Activated CD8-positive, alpha-beta memory T cell treated with anti-CD3 and anti-CD28 coated beads, Interleukin-2, amount 50 U/mL, for 1 hour (primary cell): ENCODE results near the gene SPINK8.
"Not testable (repeated sequence)": the region's sequence is repeated elsewhere in the genome, so short reads cannot be mapped to it uniquely, and the experiment has no call there.

Experiments
- DNase-seq: peaks from one replicate; pipeline ENCODE4 v3.0.0-alpha.2; 2020; ENCODE audit errors: extremely low read depth

The SPINK8 gene

DNA sequence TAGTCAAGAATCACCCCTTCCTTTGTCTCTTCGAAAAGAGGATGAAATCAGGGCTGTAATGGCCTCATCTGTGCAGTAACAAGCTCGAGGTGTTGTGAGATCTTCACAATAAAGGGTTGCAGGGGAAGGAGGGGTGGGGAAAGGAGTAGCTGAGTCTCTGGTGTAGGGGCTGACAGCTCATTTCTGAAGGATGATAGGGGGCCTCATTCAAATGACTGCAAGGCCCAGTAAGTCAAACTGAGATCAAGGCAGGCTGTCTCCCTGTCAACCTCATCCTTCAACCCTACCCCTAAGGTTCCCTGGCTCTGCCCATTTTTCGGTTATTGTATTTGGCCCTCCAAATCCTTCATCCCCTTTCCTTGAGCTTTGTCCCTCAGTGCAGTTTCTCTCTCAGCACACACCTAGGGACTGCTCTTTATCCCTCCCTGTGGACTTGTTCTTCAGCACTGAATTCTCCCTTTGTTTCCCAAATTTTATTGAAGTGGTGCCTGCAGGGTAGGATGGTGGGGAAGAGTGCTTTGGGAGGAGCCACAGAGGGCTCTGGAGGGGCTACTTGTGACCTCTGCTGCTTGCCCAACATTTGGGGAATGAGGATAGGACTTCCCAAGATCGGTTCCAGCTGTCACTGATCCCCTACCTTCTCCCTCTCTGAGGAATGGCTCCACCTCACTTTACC lies 54.4 kb downstream of the SPINK8 start:
- DNase-seq = no peak

DNA sequence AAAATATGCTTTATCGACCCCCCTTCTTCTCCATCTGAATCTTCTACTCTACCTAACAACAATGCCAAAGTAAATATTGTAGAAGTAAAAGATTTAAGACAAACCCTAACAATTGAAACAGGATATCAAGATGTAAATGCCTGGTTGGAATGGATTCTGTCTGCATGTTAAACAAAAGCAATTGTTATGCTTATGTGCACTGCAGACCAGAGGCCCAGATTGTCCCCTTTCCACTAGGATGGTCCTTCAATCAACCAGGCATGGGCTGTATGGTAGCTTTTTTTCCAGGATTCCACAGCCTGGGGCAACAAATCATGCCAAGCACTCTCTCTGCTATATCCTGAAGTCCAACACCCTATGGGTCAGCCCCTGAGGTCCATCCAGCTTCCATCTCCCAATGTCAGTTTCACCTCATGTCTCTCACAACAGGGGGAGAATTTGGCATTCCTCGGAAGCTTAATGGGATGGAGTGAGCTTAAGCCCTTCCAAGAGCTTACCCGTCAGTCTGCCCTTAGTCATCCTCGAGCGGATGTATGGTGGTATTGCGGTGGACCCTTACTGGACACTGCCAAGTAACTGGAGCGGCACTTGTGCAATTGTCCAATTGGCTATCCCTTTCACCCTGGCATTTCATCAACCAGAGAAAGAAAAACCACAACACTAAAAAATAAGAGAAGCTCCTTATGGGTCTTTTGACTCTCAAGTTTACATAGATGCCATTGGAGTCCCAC lies 56.4 kb downstream of the SPINK8 start:
- DNase-seq = no peak

DNA sequence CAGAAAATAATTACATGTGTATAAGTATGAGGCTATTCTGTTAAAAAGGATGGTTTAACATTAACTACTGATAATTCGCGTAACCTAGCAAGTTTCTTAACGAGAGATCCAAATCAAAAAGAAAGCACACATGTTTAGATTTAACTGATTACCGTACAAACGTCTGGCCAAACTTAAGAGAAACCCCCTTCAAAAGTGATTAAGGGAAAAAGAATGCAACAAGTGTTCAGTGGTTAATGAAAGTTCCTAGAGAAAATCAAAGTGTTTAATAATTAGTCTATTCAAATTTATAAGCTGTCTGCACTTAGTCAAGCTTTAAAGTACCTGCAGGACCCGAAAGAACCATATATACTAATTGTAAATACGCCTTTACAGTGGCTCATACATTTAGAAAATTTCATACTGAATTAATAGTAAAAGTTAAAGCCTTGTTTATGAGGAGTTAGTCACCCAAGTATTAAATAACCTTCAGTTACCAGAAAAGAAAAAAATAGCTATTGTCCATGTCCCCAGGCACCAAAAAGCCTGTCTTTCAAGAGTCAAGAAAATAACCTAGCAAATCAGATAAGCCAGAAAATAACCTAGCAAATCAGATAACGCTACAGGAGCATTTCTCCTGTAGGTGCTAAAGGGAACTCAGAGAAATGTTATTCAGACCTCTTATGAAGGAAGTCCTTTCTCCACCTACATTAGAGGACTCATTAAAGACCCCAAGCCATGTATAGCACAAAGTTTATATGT lies 58.0 kb downstream of the SPINK8 start:
- no peak for DNase-seq

DNA sequence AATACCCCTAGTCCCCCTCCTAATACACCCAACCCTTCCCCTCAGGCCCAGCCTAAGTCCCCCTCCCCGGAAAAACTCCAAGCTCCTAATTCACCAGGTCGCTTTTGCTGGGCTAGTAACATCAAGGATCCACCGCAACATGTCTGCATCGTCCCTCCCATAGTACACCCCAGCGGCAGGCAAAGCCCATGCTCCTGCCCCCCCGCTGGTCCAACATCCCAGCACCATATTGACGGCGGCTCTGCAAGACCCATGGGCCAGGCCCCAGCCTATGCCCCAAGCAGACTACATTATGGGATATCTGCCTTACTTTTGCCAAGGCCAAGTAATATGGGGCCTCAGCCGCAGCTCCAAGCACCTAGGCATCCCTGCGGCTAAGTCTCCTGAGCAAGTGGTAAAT lies 59.0 kb downstream of the SPINK8 start:
- DNase-seq = no peak

DNA sequence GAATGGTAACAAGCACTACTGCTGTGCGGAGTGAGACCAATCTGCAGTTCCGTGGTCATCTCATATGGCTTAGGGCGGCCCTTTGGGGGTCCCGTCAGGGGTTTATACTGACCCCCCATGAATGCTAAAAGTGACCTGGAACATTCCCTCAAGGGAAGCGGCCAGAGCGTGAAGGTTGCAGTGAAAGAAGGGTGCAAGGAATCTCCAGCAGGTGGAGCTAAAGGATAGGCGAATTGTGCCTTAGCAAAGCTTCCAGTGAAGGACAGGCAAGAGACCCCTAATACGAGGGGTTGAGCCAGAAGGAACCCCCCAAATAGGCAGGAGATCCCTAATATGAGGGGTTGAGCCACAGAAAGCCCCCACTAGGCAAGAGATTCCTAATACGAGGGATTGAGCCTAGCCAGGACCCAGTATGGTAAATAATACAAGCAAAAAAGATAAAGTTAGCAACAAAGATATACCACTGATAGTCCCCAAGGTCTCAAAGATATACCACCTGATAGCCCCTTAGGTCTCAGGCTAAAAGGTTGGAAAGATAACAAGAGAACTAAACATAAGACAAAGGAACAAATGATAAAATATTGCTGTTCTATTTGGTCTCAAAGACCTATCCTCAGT lies 59.8 kb downstream of the SPINK8 start:
- DNase-seq = peak; percentile 16

DNA sequence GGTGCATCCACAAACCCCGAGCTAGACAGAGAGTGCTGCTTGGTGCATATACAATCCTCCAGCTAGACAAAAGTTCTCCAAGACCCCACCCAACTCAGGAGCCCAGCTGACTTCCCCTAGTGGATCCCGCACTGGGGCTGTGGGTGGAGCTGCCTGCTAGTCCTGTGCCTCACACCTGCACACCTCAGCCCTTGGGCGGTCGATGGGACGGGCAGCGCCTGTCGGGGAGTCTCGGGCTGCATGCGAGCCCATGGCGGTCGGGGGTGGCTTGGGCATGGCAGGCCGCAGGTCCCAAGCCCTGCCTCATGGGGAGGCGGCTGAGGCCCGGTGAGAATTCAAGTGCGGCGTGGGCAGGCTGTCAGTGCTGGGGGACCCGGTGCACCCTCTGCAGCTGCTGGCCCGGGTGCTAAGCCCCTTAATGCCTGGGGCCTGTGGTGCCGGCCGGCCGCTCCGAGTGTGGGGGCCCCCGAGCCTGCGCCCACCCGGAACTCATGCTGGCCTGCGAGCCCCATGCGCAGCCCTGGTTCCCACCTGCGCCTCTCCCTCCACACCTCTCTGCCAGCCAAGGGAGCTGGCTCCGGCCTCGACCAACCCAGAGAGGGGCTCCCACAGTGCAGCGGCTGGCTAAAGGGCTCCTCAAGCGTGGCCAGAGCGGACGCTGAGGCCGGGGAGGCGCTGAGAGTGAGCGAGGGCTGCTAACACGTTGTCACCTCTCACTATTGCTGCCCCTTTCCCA lies 61.5 kb downstream of the SPINK8 start:
- no peak for DNase-seq

DNA sequence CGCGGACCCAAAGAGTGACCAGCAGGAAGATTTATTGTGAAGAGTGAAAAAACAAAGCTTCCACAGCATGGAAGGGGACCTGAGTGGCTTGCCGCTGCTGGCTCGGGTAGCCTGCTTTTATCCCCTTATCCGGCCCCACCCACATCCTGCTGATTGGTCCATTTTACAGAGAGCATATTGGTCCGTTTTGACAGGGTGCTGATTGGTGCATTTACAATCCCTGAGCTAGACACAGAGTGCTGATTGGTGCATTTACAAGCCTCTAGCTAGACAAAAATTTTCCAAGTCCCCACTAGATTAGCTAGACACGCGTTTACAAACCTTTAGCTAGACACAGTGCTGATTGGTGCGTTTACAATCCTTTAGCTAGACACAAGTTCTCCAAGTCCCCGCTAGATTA lies 62.2 kb downstream of the SPINK8 start:
- not testable (repeated sequence) for DNase-seq

DNA sequence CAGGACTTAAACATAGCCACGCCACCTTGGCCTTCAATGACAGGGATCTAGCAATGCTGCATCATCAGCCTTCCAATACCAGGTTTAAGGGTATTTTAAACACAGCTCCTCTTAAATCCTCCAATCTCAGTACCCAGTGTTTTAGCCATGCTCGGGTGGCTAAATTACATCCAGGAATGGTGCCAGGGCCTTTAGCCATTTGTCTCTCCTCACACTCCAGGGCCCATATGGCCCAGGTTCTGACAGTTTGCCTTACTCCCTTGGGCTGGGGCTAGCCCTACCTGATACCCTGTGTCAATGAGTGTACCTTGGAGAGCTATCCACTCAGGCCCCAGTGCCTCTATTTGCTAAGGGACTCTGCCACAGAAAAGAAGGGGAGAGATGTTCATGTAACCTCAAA lies 63.2 kb downstream of the SPINK8 start:
- DNase-seq = no peak

DNA sequence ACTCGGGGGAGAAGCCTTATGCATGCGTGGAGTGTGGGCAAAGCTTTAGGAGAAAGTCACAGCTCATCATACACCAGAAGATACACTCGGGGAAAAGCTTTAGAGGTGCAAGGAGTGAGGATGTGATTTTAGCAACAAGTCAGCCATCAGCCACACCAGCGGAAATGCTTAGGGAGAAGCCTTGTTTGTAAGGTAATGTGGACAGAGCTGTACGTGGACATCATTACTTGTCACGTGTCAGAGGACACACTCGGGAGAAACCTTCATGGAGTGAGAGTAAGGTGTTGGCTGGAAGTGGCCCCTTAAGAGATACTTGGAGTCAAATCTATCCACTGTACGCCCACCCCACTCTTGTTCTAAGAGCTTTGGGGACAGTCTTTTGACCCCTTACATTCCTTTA lies 63.9 kb downstream of the SPINK8 start:
- no peak for DNase-seq

DNA sequence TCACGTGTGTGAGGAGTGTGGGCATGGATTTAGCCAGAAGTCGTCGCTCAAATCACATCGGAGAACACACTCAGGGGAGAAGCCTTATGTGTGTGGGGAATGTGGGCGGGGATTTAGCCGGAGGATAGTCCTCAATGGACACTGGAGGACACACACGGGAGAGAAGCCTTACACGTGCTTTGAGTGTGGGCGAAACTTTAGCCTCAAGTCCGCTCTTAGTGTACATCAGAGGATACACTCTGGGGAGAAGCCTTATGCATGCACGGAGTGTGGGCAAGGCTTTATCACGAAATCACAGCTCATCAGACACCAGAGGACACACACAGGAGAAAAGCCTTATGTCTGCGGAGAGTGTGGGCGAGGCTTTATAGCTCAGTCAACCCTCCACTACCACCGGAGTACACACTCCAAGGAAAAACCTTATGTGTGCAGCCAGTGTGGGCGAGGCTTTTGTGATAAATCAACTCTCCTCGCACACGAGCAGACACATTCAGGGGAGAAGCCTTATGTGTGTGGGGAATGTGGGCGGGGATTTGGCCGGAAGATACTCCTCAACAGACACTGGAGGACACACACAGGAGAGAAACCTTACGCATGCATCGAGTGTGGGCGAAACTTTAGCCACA lies 64.4 kb downstream of the SPINK8 start:
- no peak for DNase-seq

DNA sequence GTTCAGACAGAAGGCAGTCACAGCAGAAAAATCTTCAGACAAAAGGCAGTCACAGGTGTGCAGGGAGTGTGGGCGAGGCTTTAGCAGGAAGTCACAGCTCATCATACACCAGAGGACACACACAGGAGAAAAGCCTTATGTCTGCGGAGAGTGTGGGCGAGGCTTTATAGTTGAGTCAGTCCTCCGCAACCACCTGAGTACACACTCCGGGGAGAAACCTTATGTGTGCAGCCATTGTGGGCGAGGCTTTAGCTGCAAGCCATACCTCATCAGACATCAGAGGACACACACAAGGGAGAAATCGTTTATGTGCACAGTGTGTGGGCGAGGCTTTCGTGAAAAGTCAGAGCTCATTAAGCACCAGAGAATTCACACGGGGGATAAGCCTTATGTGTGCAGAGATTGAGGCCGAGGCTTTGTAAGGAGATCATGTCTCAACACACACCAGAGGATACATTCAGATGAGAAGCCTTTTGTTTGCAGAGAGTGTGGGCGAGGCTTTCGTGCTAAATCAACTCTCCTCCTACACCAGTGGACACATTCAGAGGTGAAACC lies 65.0 kb downstream of the SPINK8 start:
- DNase-seq = peak; percentile 74

DNA sequence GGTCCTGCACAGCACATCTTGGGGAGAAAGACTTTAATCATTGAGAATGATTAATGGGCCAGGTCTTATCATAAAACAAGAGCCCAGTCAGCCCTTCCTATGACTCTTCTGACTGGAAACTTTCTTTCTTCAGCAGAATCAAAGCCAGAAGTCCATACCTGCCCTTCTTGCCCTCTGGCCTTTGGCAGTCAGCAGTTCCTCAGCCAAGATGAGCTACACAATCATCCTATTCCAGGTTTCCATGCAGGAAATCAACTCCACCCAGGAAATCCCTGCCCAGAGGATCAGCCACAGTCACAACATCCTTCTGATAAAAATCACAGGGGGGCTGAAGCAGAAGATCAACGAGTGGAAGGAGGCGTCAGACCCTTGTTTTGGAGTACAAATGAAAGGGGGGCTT lies 65.7 kb downstream of the SPINK8 start:
- no peak for DNase-seq

DNA sequence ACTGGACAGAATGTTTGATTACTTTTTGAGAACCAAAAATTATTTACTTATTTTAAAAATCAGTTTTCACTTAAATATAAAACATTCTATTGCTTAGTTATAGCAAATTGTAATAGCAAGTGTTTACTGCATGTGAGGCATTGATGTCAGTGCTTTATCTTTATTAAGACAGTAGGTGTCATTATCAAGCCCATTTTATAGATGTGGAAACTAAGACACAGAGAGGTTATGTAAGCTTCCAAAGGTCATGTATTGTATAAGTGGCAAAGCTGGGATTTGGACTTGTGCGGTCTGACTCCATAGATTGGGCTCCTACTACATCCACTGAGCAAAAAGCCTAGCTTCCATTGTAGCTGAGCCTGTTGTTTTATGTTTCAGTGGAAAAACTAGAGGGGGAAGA lies 74.9 kb downstream of the SPINK8 start:
- no peak for DNase-seq
